Fibroblast of peridontal ligament (primary cell): ENCODE measurements around the gene HERC5.
A peak's percentile ranks its signal among the peaks of the same experiment; 100 is the strongest.

ENCODE experiments used
- DNase-seq: peaks from one replicate; pipeline ENCODE4 v3.0.0-alpha.2; 2010; ENCODE audit errors: extremely low read depth

HERC5 gene

DNA sequence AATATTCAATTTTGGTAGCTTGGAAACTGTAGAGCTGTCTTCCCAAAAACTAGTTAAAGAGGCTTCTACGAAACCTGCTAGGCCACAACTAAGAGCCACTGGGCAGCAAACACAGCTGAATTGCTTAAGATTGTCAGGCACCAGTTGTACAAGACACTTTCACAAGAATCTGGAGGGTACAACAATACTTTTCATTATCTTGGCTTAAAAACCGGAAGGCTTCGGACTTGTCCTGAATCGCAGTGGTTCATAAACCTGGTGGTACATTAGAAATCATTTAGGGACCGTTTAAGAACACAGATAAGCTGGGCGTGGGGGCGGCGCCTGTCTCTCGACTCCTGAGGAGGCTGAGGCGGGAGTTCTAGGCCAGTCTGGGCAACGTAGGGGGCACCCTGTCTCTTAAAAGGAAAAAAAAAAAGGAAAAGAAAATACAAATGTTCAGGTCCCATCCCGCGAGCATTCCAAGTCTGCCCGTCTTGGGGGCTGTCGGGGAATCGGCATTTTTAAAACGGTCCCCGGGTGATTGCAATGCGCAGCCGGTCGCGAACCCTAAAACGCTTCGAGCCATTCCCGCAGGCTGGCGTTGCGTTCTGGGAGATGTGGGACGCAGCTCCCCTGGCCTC, 65.9 kb downstream of the HERC5 start:
- peak; percentile 53 for DNase-seq

DNA sequence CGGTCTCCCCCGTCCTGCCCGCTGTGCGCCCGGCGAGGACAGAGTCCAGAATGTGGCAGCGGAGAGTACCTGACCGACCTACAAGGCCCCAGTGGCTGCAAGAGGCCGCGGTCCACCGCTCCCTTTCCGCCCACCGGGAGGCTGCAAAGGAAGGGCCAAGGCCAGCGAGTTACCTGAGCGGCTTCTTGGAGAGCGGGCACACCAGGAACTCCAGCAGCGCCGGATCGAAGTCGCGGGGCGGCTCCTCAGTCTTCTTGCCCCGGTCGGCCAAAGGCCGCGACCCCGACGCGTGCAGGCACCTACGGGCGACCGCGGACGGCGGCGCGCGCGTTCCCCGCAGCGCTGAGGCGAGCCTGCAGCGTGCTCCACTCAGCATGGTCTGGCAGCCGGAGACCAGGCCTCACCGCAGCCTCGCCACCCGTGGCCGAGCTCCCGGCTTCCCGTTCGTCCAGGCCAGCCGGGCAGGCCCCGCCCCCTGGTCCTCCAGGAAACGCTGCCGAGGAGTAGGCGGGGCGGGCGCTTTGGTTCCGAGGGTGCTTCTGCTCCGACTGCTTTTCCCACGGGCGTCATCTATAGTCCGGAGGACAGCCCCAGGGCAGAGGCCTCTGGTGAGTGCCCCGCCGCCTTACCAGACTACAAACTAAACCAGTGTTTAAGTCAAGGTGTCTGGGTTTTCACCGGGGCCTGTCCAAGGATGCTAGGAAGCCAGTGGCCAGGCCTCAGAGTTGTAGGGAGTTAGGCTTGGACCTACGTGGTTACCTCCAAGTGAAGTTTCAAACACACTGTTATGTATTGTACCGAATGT, 66.6 kb downstream of the HERC5 start, which contains the start of gene PYURF:
Gene PYURF (minus strand): TSS at position 452 of the 805 bp plus-strand sequence. CDS start 76 bp downstream, at position 376.
- DNase-seq: peak; percentile 88

DNA sequence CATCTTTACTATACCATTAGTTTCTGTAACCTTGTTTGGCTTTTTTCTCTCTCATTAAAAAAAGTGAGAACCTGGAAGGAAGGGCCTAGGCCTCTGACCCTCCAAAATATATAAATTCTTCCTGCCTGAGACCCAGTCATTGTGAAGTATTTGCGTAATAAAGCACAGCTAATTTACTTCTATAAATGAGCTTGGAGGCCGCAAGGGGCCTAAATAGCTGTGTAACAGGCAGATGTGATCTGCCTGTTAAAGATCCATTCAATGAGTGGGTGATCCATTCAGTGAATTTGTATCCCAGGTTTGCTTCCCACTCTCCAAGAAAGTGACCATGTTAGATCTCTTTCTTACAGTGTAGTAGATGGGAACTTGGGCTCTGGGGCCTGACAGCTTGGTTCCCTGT, 67.3 kb downstream of the HERC5 start:
- DNase-seq: no peak

DNA sequence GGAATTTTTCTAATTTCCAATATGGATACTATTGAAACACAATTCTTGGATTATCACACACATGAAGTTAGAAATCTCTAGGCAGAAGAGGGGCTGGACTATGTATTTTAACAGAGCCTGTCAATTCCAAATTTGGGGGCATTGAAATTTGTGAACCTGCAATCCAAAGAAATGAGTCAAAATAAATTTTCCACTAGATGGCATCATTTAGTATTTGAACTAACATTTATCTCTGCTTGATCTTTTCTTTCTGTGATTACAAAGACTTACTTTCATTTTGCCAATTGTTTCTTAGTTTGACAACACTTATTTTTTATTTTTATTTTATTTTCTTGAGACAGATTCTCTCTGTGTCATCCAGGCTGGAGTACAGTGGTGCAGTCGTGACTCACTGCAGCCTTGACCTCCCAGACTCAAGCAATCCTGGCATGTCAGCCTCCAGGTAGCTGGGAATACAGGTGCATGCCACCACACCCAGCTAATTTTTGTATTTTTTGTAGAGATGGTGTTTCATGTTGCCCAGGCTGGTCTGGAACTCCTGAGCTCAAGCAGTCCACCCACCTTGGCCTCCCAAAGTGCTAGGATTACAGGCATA, 69.4 kb downstream of the HERC5 start:
- DNase-seq: peak; percentile 65

DNA sequence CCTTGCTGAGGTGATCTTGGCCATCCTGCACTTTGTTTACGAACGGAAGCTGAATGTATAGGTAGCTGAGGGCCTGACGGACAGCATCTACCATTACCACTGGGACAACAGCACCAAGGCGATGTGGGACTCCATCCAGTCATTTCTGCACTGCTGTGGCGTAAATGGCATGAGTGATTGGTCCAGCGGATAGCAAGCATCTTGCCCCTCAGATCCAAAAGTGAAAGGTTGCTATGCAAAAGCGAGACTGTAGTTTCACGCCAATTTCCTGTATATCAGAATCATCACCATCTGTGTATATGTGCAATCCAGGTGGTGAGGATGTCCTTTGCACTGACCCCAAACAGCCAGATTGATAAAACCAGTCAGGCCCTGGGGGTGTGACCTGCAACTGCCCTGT, 70.9 kb downstream of the HERC5 start:
- DNase-seq: no peak

DNA sequence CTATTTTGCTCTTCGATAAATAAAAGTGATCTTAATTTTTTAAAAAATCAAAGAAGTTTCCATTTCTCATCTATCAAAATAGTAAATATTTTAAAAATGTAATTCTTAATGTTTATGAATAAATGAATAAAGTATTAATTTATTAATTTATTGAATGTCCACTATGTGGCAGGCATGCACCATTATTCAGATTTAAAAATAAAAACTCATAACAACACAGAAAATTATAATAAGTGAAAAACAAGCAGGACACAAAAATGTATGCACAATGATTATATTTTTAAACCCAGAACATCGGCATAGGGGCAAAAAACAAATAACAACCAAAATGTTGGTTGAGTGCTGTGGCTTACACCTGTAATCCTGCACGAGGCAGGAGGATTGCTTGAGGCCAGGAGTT, 71.9 kb downstream of the HERC5 start:
- peak; percentile 27 for DNase-seq

DNA sequence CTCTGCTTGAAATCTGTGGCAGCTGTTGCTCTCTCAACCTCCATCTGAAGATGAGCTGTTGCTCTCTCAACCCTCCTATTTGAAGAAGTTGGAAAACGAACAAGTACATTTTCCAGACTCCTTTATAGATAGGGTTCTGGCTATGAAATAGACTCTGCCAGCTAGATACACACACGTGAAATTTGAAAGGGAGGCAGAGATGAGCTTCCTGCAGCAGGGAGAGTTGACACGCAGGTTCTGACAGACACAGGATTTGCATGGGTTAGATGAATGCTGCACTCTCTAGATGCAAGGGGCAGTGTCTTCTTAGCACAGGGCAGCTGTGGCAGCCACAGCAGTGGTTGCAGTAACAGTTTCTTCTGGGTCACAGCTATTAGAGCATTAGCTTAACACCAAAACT, 74.6 kb downstream of the HERC5 start:
- no peak for DNase-seq

DNA sequence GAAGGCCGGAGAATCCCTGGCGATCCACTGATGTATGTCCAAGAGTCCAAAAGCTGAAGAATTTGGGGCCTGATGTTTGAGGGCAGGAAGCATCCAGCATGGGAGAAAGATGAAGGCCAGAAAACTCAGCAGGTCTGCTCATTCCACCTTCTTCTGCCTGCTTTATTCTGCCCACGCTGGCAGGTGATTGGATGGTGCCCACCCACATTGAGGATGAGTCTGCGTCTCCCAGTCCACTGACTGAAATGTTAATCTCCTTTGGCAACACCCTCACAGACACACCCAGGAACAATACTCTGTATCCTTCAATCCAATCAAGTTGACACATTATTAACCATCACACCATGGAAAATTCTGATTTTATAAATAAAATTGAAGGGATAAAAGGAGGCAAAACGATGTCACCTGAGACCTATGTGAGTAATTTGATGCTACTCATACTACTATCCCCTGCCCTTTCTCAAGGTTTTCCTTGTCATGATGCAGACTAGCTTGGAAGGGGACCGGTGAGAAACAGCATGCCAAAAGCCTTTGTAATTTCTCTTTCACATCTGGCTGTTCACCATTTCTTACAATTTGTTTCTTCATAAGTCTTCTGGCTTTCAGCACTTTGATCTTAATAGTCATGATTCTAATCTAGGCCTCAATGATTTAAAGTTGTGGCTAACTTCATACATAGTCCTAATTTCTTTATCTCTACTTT, 76.3 kb downstream of the HERC5 start:
- DNase-seq: peak; percentile 56

DNA sequence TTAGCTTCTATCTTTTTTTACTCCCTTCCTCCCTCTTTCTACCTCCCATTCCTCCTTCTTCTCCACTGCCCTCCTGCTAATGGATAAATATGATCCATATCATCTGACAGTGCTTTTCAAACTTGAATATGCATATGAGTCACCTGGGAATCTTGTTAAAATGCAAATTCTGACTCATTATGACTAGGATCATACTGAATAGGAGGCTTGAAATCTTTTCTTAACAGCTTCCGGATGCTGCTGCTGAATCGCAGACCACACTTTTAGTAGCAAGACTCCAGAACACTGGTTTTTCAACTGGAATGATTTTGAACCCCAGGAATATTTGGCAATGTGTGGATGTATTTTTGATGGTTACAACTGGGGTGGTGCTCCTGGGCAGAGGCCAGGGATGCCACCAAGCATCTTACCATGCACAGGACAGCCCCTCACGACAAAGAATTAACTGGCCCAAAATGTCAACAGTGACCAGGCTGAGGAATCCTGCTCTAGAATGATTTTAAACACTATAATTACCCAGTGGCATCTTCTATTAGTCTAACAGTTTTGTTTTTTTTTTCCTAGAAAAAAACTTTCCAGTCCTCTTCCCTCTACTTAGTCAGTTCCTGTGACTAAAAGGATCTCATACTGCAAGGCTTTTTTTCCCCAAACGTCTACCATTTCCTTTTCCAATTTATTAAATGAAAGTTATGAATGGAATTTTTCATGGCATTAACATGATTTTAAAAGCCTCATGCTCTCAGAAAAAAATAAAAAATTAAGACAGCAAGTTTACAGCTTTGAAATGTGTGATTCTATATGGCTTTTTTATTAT, 77.2 kb downstream of the HERC5 start:
- DNase-seq: peak; percentile 87

DNA sequence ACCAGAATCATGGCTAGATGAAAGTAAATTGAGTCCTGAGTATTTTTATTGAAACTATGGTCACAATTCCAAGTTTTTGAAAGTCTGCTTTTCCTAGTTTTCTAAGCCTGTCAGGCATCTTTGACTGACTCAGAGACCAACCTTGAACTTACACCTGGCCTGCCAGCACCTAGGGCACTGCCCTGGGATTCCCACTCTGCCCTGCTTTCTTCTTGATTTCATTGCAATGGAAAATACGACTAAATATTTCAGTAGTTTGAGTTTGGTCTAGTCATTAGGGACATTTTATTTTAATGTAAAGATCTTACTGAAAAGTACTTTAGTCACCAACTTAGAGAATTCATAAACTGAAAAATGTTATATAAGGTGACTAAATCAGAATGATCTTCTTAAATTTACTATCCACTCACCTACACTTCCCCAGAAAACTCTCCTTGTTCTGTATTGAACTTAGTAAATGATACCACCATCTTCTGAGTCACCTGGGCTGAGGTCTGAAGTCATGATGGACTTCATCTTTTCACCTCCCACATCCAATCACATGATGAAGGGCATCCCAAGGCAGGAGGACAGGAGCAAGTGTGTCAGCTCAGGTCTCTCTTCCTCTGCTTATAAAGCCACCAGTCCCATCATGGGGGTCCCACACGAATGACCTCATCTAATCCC, 78.3 kb downstream of the HERC5 start:
- DNase-seq: no peak

DNA sequence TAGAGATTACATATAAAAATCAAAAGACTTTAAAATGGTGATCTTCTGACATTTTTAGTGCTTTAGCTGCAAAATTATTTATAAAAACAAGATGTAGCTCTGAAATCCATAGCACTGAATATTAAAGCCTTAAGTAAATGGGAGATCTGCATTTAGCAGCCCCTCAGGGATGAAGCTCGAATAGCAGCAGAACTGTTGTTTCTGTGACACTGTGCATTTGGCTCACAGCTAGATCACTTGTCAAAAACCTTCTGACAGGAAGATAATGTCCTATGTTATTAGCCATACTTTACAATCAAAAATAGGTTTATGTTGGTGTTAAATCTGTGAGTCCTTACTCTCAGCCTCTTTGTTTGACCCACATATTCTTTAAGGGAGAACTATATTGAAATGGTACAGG, 80.8 kb downstream of the HERC5 start:
- no peak for DNase-seq

DNA sequence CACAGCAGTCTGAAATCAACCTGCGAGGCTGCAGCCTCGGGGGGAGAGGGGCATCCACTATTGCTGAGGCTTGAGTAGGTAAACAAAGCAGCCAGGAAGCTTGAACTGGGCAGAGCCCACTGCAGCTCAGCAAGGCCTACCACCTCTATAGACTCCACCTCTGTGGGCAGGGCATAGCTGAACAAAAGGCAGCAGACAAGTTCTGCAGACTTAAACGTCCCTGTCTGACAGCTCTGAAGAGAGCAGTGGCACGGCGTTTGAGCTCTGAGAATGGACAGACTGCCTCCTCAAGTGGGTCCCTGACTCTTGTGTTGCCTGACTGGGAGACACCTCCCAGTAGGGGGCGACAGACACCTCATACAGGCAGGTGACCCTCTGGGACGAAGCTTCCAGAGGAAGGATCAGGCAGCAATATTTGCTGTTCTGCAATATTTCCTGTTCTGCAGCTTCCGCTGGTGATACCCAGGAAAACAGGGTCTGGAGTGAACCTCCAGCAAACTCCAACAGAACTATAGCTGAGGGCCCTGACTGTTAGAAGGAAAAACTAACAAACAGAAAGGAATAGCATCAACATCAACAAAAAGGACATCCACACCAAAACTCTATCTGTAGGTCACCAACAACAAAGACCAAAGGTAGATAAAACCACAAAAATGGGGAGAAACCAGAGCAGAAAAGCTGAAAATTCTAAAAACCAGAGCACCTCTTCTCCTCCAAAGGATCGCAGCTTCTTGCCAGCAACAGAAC, 82.6 kb downstream of the HERC5 start:
- DNase-seq: peak; percentile 42

DNA sequence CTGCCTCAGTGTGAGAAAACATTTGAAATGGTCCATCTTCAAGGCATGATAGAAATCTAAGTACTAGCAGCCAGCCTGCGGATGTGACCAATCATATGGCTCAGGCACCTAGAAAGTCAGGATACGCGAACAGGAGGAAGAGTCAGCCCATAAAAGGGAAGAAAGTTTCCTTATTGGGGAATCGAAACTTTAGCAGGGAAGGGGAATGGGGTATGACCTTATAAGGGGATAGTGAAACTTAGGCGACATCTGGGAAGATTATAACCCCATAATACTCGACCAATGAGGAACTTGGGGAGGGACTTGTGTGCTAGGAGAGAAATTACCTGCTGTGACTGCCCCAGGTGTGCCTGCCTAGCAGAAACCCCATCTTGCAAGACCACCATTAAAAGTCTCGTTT, 92.9 kb downstream of the HERC5 start:
- DNase-seq: no peak
